Mucosa of rectum (tissue), 2 donors: ENCODE data around the gene COPS7A.

Source experiments
- H3K27ac ChIP-seq, 2 donors: one replicate each; pipeline ENCODE4 v1.7.0; 2013; ENCODE audit warnings: inconsistent platforms in 2 of 2, low read depth in 2 of 2, low read length in 2 of 2
- H3K27me3 ChIP-seq, 2 donors: one replicate each; pipeline ENCODE4 v1.7.0; 2013; ENCODE audit warnings: low read length in 2 of 2; ENCODE audit not compliant: control insufficient read depth in 2 of 2, insufficient read depth in 2 of 2
- H3K36me3 ChIP-seq, 2 donors: one replicate each; pipeline ENCODE4 v1.7.0; 2013; ENCODE audit warnings: low read length in 2 of 2; ENCODE audit not compliant: control insufficient read depth in 2 of 2, insufficient read depth in 2 of 2
- H3K4me1 ChIP-seq, 2 donors: one replicate each; pipeline ENCODE4 v1.7.0; 2013; ENCODE audit warnings: low read length in 2 of 2, mild to moderate bottlenecking in 1 of 2; ENCODE audit not compliant: control insufficient read depth in 2 of 2, insufficient read depth in 2 of 2
- H3K4me3 ChIP-seq, 2 donors: one replicate each; pipeline ENCODE4 v1.7.0; 2013; ENCODE audit warnings: low read length in 2 of 2
- H3K9ac ChIP-seq, 2 donors: one replicate each; pipeline ENCODE4 v1.7.0; 2013; ENCODE audit warnings: low read length in 2 of 2, low read depth in 1 of 2, mild to moderate bottlenecking in 1 of 2
- H3K9me3 ChIP-seq, 2 donors: one replicate each; pipeline ENCODE4 v1.7.0; 2013; ENCODE audit warnings: low read length in 2 of 2; ENCODE audit not compliant: control insufficient read depth in 2 of 2
- donor health status: healthy.
- donor health status: Normal muscosa, but diverticular disease.

COPS7A gene

GRCh38 chr12:6769666-6770065 is 45.8 kb downstream of the COPS7A start:
- Histone ChIP-seq H3K27ac (no peak overlapping the region), H3K36me3 (peaks cover 0 to 2% of the 10 kb centered on the region in 2 donors), H3K9me3 (no peaks in the 10 kb centered on the region), H3K27me3 (peaks cover 0 to 2% of the 10 kb centered on the region in 2 donors), H3K9ac (no peak overlapping the region), H3K4me3 (no peak overlapping the region), H3K4me1 (peaks cover 31 to 32% of the 10 kb centered on the region in 2 donors)

- Histone ChIP-seq H3K27ac (peak overlapping the region in 1 of 2 donors; percentile 16), H3K36me3 (peaks cover 0 to 2% of the 10 kb centered on the region in 2 donors), H3K4me3 (no peak overlapping the region), H3K4me1 (peaks cover 27 to 32% of the 10 kb centered on the region in 2 donors), H3K27me3 (peaks cover 0 to 2% of the 10 kb centered on the region in 2 donors), H3K9ac (no peak overlapping the region), H3K9me3 (no peaks in the 10 kb centered on the region)
Measured at GRCh38 chr12:6770094-6770493, 46.2 kb downstream of the COPS7A start.

- H3K4me3 ChIP-seq: no peak overlapping the region
- H3K9ac ChIP-seq: no peak overlapping the region
- peak overlapping the region in 1 of 2 donors; percentile 16 for H3K27ac ChIP-seq
- H3K4me1 ChIP-seq: peaks cover 23 to 32% of the 10 kb centered on the region in 2 donors
- peaks cover 0 to 2% of the 10 kb centered on the region in 2 donors for H3K27me3 ChIP-seq
- no peaks in the 10 kb centered on the region for H3K9me3 ChIP-seq
- peaks cover 0 to 2% of the 10 kb centered on the region in 2 donors for H3K36me3 ChIP-seq
Measured at GRCh38 chr12:6770600-6770999, 46.8 kb downstream of the COPS7A start.

GRCh38 chr12:6771091-6771495 is 47.2 kb downstream of the COPS7A start:
- H3K4me1 ChIP-seq: peaks cover 24 to 31% of the 10 kb centered on the region in 2 donors
- H3K36me3 ChIP-seq: peaks cover 0 to 2% of the 10 kb centered on the region in 2 donors

GRCh38 chr12:6771509-6772330 is 47.9 kb downstream of the COPS7A start:
- no peaks in the 10 kb centered on the region for H3K9me3 ChIP-seq
- peaks cover 0 to 2% of the 10 kb centered on the region in 2 donors for H3K36me3 ChIP-seq
- no peak overlapping the region for H3K9ac ChIP-seq
- no peak overlapping the region for H3K4me3 ChIP-seq
- peaks cover 26 to 31% of the 10 kb centered on the region in 2 donors for H3K4me1 ChIP-seq
- H3K27ac ChIP-seq: peak overlapping the region in 1 of 2 donors; percentile 58
- peaks cover 0 to 2% of the 10 kb centered on the region in 2 donors for H3K27me3 ChIP-seq

More at GRCh38 chr12:6771091-6771495, 47.2 kb downstream of the COPS7A start:
- Histone ChIP-seq H3K9ac (no peak overlapping the region), H3K4me3 (no peak overlapping the region), H3K27ac (no peak overlapping the region), H3K9me3 (no peaks in the 10 kb centered on the region), H3K27me3 (peaks cover 0 to 2% of the 10 kb centered on the region in 2 donors)

GRCh38 chr12:6772331-6772695 is 48.5 kb downstream of the COPS7A start, which contains the start of gene LAG3:
TSS of gene LAG3 (plus strand) at chr12:6772520. CDS start at chr12:6772853, 333 bp downstream.
- Histone ChIP-seq H3K9me3 (no peaks in the 10 kb centered on the region), H3K4me3 (peak within 1 kb of the TSS; percentile 2 to 53), H3K9ac (no peak within 1 kb of the TSS), H3K27me3 (peaks cover 0 to 2% of the 10 kb centered on the region in 2 donors), H3K4me1 (peaks cover 26 to 31% of the 10 kb centered on the region in 2 donors), H3K36me3 (peaks cover 0 to 2% of the 10 kb centered on the region in 2 donors), H3K27ac (peak within 1 kb of the TSS in 1 of 2 donors; percentile 58)

GRCh38 chr12:6772726-6773589 is 49.1 kb downstream of the COPS7A start:
- peaks cover 0 to 2% of the 10 kb centered on the region in 2 donors for H3K36me3 ChIP-seq
- H3K4me3 ChIP-seq: peak overlapping the region; percentile 2 to 53
- H3K4me1 ChIP-seq: peaks cover 21 to 26% of the 10 kb centered on the region in 2 donors
- no peak overlapping the region for H3K9ac ChIP-seq
- no peaks in the 10 kb centered on the region for H3K9me3 ChIP-seq
- peak overlapping the region in 1 of 2 donors; percentile 58 for H3K27ac ChIP-seq
- H3K27me3 ChIP-seq: peaks cover 0 to 2% of the 10 kb centered on the region in 2 donors

- Histone ChIP-seq H3K4me1 (peaks cover 18 to 21% of the 10 kb centered on the region in 2 donors), H3K4me3 (peak overlapping the region; percentile 2 to 53), H3K27me3 (peaks cover 0 to 2% of the 10 kb centered on the region in 2 donors), H3K9me3 (no peaks in the 10 kb centered on the region), H3K9ac (peak overlapping the region in 1 of 2 donors; percentile 1), H3K36me3 (peaks cover 0 to 2% of the 10 kb centered on the region in 2 donors), H3K27ac (peak overlapping the region in 1 of 2 donors; percentile 5)
Measured at GRCh38 chr12:6773590-6774351, 49.9 kb downstream of the COPS7A start.

GRCh38 chr12:6774499-6775062 is 50.7 kb downstream of the COPS7A start:
- Histone ChIP-seq H3K4me3 (no peak overlapping the region), H3K4me1 (peaks cover 19 to 20% of the 10 kb centered on the region in 2 donors), H3K27me3 (peaks cover 0 to 2% of the 10 kb centered on the region in 2 donors), H3K9me3 (no peaks in the 10 kb centered on the region), H3K36me3 (peaks cover 0 to 2% of the 10 kb centered on the region in 2 donors), H3K9ac (peak overlapping the region in 1 of 2 donors; percentile 8), H3K27ac (peak overlapping the region in 1 of 2 donors; percentile 38)
